OCI-LY3 (cell line): ENCODE results near the gene CELA3B.
"Not testable (repeated sequence)": the region's sequence is repeated elsewhere in the genome, so short reads cannot be mapped to it uniquely, and the experiment has no call there.

Experiments used
- H2AFZ ChIP-seq: fragments of 200-600, 300-600 bp; shearing (Covaris generic); 2 replicates; pipeline ENCODE4 v1.6.0; 2014; ENCODE audit warnings: antibody characterized with exemption, low read depth, low read length
- H3K27ac ChIP-seq: fragments of 200-600, 300-600 bp; sonication (generic); 2 replicates; pipeline ENCODE4 v1.5.1; 2014; ENCODE audit warnings: mild to moderate bottlenecking, low read length, moderate library complexity, mixed read lengths
- H3K27me3 ChIP-seq: fragments of 200-600, 300-600 bp; sonication (generic); 2 replicates; pipeline ENCODE4 v1.6.1; 2014; ENCODE audit warnings: low read depth, low read length, mixed read lengths
- H3K36me3 ChIP-seq: fragments of 200-600, 300-600 bp; sonication (generic); replicated peaks from 2 replicates; pipeline ENCODE3; 2014; ENCODE audit warnings: low read depth, low read length, mixed read lengths
- H3K4me1 ChIP-seq: fragments of 300-600, 200-600 bp; sonication (generic); 2 replicates; pipeline ENCODE4 v1.6.1; 2014; ENCODE audit warnings: low read length, mixed read lengths
- H3K4me2 ChIP-seq: fragments of 200-600, 300-600 bp; sonication (generic); 2 replicates; pipeline ENCODE4 v1.6.1; 2014; ENCODE audit warnings: low read length, mixed read lengths
- H3K4me3 ChIP-seq: fragments of 300-600, 200-600 bp; sonication (generic); 2 replicates; pipeline ENCODE4 v1.5.1; 2014; ENCODE audit warnings: antibody characterized with exemption, mild to moderate bottlenecking, low read length, moderate library complexity
- H3K79me2 ChIP-seq: fragments of 300-600, 200-600 bp; shearing (Covaris generic); 2 replicates; pipeline ENCODE4 v1.6.1; 2014; ENCODE audit warnings: mild to moderate bottlenecking, low read length, mixed read lengths
- H3K9ac ChIP-seq: fragments of 300-600, 200-600 bp; shearing (Covaris generic); 2 replicates; pipeline ENCODE4 v1.6.0; 2014; ENCODE audit warnings: mild to moderate bottlenecking, low read length, moderate library complexity
- H3K9me3 ChIP-seq: fragments of 200-600, 300-600 bp; shearing (Covaris generic); 2 replicates; pipeline ENCODE4 v1.6.1; 2014; ENCODE audit warnings: low read length, mixed read lengths; ENCODE audit not compliant: insufficient read depth
- H4K20me1 ChIP-seq: fragments of 200-600, 300-600 bp; sonication (generic); 2 replicates; pipeline ENCODE4 v1.6.1; 2016; ENCODE audit warnings: low read length, mixed read lengths; ENCODE audit not compliant: insufficient read depth

Gene CELA3B

GRCh38 chr1:21970523-21970922 lies 6.3 kb upstream of the CELA3B start:
- not testable (repeated sequence) for H2AFZ ChIP-seq, H3K27me3 ChIP-seq, H4K20me1 ChIP-seq, H3K4me3 ChIP-seq, H3K4me2 ChIP-seq, H3K27ac ChIP-seq, H3K4me1 ChIP-seq, H3K9me3 ChIP-seq, H3K9ac ChIP-seq, H3K36me3 ChIP-seq, H3K79me2 ChIP-seq

- H3K9me3 ChIP-seq, H3K4me3 ChIP-seq, H3K27me3 ChIP-seq, H3K79me2 ChIP-seq, H4K20me1 ChIP-seq, H2AFZ ChIP-seq, H3K36me3 ChIP-seq, H3K4me2 ChIP-seq, H3K4me1 ChIP-seq, H3K27ac ChIP-seq, H3K9ac ChIP-seq: not testable (repeated sequence)
Observed at GRCh38 chr1:21972973-21973441, 3.8 kb upstream of the CELA3B start.

DNA sequence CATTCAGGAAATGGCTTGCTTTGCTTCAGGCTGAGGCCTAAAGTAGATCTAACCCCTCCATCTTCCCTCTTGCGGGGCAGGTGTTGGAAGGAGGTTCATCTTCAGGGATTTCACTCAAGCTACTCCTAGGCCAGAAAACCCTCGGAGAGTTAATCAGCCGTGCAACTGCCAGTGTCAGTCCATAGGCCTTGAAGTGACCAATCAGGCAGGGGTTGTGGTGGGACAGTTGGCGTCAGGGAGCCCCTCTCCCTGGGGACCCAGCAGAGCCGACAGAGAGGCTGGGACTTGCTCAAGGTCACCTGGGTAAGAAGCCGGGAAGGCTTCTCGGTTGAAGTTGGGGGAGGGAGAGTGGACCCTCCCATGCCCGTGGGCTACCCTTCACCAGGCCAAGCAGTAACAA lies 2.9 kb upstream of the CELA3B start:
- H3K27ac ChIP-seq, H3K4me2 ChIP-seq, H3K27me3 ChIP-seq: not testable (repeated sequence)

GRCh38 chr1:21974699-21975098 lies 2.1 kb upstream of the CELA3B start:
- not testable (repeated sequence) for H3K27ac ChIP-seq

More for the DNA sequence above, 2.9 kb upstream of the CELA3B start:
- not testable (repeated sequence) for H3K4me1 ChIP-seq, H3K4me3 ChIP-seq, H3K9ac ChIP-seq, H3K36me3 ChIP-seq, H2AFZ ChIP-seq, H3K9me3 ChIP-seq, H4K20me1 ChIP-seq, H3K79me2 ChIP-seq

DNA sequence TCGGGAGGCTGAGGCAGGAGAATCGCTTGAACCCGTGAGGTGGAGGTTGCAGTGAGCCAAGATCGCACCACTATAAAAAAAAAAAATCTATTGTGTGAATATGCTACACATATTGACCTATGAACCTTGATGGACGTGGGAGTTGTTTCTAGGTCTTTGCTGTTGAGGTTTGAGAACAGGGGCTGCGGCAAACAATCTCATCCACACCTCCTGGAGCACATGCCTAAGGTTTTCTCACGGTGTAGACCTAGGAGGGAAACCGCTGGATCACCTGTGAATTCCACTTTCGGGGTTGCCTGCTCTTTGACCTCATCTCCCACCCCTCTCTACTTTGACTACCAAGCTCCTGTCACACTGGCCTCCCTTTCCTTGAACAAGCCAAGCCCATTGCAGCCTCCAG lies 1.5 kb upstream of the CELA3B start:
- not testable (repeated sequence) for H3K27me3 ChIP-seq, H3K79me2 ChIP-seq, H4K20me1 ChIP-seq, H3K36me3 ChIP-seq, H2AFZ ChIP-seq, H3K9ac ChIP-seq, H3K4me1 ChIP-seq, H3K9me3 ChIP-seq, H3K27ac ChIP-seq, H3K4me3 ChIP-seq, H3K4me2 ChIP-seq

More at GRCh38 chr1:21974699-21975098, 2.1 kb upstream of the CELA3B start:
- H2AFZ ChIP-seq, H4K20me1 ChIP-seq, H3K9ac ChIP-seq, H3K36me3 ChIP-seq, H3K79me2 ChIP-seq, H3K4me3 ChIP-seq, H3K4me1 ChIP-seq, H3K9me3 ChIP-seq, H3K27me3 ChIP-seq, H3K4me2 ChIP-seq: not testable (repeated sequence)

DNA sequence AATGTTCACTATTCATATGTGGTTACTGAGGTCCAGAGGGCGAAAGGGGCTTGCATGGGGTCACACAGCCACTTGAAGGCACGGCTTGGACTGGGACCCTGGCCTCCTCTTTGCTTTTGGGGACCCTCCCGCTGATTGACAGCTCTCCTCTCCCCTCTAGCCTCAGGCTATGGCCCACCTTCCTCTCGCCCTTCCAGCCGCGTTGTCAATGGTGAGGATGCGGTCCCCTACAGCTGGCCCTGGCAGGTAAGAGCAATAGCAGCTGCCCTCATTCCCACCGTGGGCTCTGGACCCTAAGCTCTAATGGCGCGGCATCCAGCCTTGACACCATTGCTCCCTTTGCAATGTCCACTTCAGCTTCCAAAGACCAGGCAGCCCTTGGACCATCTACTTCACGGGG lies 1.4 kb downstream of the CELA3B start:
- not testable (repeated sequence) for H3K9me3 ChIP-seq, H3K27me3 ChIP-seq, H3K79me2 ChIP-seq, H3K36me3 ChIP-seq, H3K4me3 ChIP-seq, H3K4me2 ChIP-seq, H2AFZ ChIP-seq, H3K9ac ChIP-seq, H3K27ac ChIP-seq, H4K20me1 ChIP-seq, H3K4me1 ChIP-seq

DNA sequence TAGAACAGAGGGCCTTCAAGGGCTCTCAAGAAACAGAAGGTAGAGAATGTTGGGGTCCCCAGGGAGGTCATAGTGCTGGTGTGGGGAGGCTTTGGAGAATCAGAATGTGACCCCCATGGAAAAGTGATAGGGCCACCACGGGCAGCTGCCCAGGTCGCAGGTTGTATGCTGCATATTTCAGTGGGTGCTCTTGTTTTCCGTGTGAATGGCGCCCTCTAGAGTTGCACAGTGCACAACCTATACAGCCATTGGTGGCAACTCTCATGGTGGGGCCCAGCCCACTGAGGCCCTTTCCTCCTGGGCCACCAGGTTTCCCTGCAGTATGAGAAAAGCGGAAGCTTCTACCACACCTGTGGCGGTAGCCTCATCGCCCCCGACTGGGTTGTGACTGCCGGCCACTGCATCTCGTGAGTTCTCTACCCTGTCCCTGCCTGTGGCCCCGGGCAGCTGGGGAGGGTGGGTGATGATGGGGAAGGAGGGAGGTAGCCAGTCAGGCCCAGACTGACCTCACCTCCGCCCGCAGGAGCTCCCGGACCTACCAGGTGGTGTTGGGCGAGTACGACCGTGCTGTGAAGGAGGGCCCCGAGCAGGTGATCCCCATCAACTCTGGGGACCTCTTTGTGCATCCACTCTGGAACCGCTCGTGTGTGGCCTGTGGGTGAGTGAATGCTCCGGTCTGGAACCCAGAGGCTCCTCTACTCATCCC lies 3.8 kb downstream of the CELA3B start:
- not testable (repeated sequence) for H3K27me3 ChIP-seq, H3K9ac ChIP-seq, H4K20me1 ChIP-seq, H3K4me2 ChIP-seq, H2AFZ ChIP-seq, H3K79me2 ChIP-seq, H3K36me3 ChIP-seq, H3K4me3 ChIP-seq, H3K27ac ChIP-seq, H3K9me3 ChIP-seq, H3K4me1 ChIP-seq

GRCh38 chr1:21981253-21981652 lies 4.4 kb downstream of the CELA3B start:
- H3K36me3 ChIP-seq, H3K9ac ChIP-seq, H3K4me2 ChIP-seq, H3K79me2 ChIP-seq, H3K4me1 ChIP-seq, H3K27ac ChIP-seq, H2AFZ ChIP-seq, H3K27me3 ChIP-seq, H4K20me1 ChIP-seq, H3K4me3 ChIP-seq, H3K9me3 ChIP-seq: not testable (repeated sequence)

DNA sequence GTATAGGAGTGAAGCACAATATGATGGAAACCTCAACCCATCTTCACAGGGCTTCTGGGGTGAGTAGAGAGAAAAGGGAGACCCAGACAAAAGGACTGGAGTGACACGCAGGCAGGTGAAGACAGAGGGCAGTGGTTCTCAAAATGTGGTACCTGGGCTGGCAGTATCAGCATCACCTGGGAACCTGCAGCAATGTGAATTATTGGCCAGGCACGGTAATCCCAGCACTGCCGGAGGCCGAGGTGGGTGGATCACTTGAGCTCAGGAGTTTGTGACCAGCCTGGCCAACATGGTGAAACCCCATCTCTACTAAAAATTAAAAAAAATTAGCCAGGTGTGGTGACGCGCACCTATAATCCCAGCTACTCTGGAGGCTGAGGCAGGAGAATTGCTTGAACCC lies 5.3 kb downstream of the CELA3B start:
- not testable (repeated sequence) for H3K27me3 ChIP-seq, H3K9me3 ChIP-seq, H4K20me1 ChIP-seq, H3K4me2 ChIP-seq, H3K4me1 ChIP-seq, H2AFZ ChIP-seq, H3K4me3 ChIP-seq, H3K27ac ChIP-seq, H3K79me2 ChIP-seq, H3K9ac ChIP-seq, H3K36me3 ChIP-seq

DNA sequence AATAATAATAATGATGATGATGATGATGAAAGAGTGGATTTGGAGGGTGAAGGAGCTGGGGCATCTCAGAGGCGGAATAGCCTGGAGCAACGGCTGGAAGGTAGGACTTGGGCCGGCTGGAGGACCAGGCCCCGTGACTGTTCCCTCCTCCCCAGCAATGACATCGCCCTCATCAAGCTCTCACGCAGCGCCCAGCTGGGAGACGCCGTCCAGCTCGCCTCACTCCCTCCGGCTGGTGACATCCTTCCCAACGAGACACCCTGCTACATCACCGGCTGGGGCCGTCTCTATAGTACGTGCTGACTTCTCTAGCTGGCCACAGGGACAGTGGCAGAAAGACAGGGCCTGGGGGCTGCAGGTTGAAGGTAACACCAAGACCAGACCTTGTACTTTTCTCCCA lies 6.7 kb downstream of the CELA3B start:
- H3K9ac ChIP-seq, H3K9me3 ChIP-seq, H3K36me3 ChIP-seq, H3K27me3 ChIP-seq, H4K20me1 ChIP-seq, H3K4me3 ChIP-seq, H2AFZ ChIP-seq, H3K79me2 ChIP-seq, H3K4me1 ChIP-seq, H3K4me2 ChIP-seq, H3K27ac ChIP-seq: not testable (repeated sequence)
